Activated naive CD8-positive, alpha-beta T cell treated with anti-CD3 and anti-CD28 coated beads, Interleukin-2, amount 10 ng/mL, durations not matched to agents 7 days and 5 days (primary cell): ENCODE results near the gene SYP. TPM values are rescaled to one million over a fixed set of nuclear protein-coding genes. Genes with fewer than 3 reads are reported as not detected.

ENCODE experiments used
- ATAC-seq: fragments of 150-1000 bp; cut with Tn5 transposase; one replicate; pipeline ENCODE4 v1.10.0; 2021; ENCODE audit warnings: low read depth, moderate library complexity
- POLR2A ChIA-PET: fragments of 350-600 bp; sonication (Branson Sonifier 250); formaldehyde crosslinking; loops from one replicate; lab custom pipeline; 2021; ENCODE audit warnings: antibody characterized with exemption; lab: Charles Lee
- DNase-seq: peaks from one replicate; pipeline ENCODE4 v3.0.0; 2021
- H3K27ac Mint-ChIP-seq: one replicate; pipeline ENCODE4 v1.8.0; 2022; ENCODE audit warnings: mild to moderate bottlenecking, mixed read lengths
- H3K27me3 Mint-ChIP-seq: one replicate; pipeline ENCODE4 v1.8.0; 2022; ENCODE audit warnings: mild to moderate bottlenecking, moderate library complexity, mixed read lengths
- H3K36me3 Mint-ChIP-seq: one replicate; pipeline ENCODE4 v1.8.0; 2021; ENCODE audit warnings: mild to moderate bottlenecking, mixed read lengths
- H3K4me1 Mint-ChIP-seq: one replicate; pipeline ENCODE4 v1.8.0; 2021; ENCODE audit warnings: mixed read lengths
- H3K4me3 Mint-ChIP-seq: one replicate; pipeline ENCODE4 v1.8.0; 2022; ENCODE audit warnings: mild to moderate bottlenecking, moderate library complexity, mixed read lengths
- H3K9me3 Mint-ChIP-seq: one replicate; pipeline ENCODE4 v1.8.0; 2021; ENCODE audit warnings: mixed read lengths
- total RNA-seq, 2 experiments: library from RNA; stranded (reverse); gene quantifications; one replicate each; pipeline ENCODE4 v1.2.3, GENCODE V29; 2021

Gene SYP
- total RNA-seq, 2 experiments from 2014 or later, result 2.6 to 3.6 TPM

DNA sequence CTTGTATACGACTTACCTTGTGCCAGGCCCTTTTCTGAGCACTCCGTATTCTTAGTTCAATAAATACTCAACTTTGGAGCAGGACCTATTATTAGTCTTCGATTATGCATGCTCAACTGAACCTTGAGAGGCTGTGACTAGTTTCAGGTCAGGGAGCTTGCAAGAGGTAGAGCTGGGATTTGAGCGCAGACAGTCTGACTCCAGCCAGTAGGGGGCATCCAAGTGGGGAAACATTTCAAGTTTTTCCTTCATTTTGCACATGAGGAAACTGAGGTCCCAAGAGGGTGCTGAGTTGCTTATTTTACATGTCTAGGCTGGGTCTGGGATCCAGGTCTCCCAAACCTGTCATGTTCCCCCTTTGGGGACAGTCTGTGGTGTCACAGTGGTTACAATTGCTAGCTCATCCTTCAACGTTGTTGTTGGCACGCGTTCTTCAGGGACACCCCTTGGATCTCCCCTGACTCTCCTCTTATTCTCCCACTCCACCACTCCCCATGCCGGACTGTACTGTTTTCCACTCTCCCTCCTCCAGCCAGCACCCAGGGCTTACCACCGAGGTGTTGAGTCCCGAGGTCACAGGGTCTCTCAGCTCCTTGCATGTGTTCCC lies 7.2 kb downstream of the SYP start:
- POLR2A ChIA-PET, result interaction anchor here (1.0 to 2.0 kb wide), 4 partner anchors 25 to 98 kb away, joined by 3 to 12 read pairs (median 6); partner anchors contain the start of gene PPP1R3F
- Mint-ChIP-seq H3K27me3 (no peaks in the 10 kb centered on the region), H3K27ac (peak overlapping the region; percentile 78)

DNA sequence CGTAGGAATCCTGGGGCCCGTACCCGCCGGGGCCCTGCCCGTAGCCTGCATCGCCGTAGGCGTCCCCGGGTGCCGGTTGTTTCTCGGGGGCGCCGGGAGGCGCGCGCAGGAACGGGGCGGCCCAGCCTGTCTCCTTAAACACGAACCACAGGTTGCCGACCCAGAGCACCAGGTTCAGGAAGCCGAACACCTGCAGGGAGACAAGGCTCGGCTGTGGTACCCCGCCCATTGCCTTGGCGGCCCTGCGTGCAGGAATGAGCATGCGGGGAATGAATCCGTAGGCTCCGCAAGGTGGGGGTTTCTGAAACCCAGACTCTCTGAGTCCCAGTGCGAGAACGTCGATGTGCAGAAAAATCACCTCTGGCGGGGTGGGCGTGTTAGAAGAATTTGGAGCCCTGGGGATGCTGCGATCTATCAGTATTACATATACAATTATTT lies 8.4 kb downstream of the SYP start:
- POLR2A ChIA-PET, result interaction anchor here (0.9 to 1.7 kb wide), 5 partner anchors 20 to 78 kb away, joined by 3 to 15 read pairs (median 4); partner anchors contain the start of gene PLP2
- no peaks in the 10 kb centered on the region for H3K27me3 Mint-ChIP-seq
- no peak for DNase-seq

More for the DNA sequence above, 7.2 kb downstream of the SYP start:
- peaks cover 30% of the 10 kb centered on the region for H3K4me1 Mint-ChIP-seq
- H3K9me3 Mint-ChIP-seq, result no peaks in the 10 kb centered on the region
- H3K36me3 Mint-ChIP-seq, result no peaks in the 10 kb centered on the region
- no peak for ATAC-seq
- no peak for DNase-seq
- peak overlapping the region; percentile 60 for H3K4me3 Mint-ChIP-seq

DNA sequence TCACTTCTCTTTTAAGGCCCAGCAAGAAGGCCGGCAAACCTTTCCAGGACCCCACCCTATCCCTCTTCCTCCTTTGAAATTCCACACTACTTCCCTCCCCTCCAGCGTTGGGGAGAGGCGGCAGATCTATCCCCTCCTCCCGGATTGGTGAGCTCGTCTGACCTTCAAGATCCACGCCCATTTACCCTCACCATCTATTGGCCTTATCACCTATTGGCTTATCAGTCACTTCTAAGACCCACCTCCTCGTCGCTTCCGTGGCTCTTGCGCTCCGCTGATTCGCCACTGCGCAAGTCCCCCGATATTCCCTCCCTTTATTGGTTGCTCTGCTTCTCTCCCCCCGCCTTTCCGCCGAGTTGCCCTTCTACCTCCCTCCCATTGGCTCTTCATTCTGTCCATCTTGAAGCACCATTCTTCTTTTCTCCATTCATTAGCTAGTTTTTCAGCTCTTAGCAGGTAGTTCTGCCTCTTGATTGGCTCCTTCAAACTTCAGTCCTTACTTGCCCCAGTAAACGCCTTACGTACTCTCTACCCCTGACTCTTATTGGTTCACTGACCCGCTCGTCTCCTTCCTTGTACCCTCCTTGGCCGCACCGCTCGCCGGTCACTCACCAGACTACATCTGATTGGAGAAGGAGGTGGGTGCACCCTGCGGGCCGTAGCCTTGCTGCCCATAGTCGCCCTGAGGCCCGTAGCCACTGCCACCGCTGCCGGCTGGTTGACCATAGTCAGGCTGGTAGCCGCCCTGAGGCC lies 9.0 kb downstream of the SYP start:
- POLR2A ChIA-PET, result interaction anchor here (0.7 to 1.7 kb wide), 6 partner anchors 20 to 114 kb away, joined by 3 to 15 read pairs (median 4); partner anchors contain the start of gene PLP2
- ATAC-seq (peak; percentile 92), DNase-seq (peak; percentile 73)
- peaks cover 30% of the 10 kb centered on the region for H3K4me1 Mint-ChIP-seq
- H3K27me3 Mint-ChIP-seq, result no peaks in the 10 kb centered on the region
- H3K4me3 Mint-ChIP-seq, result peak overlapping the region; percentile 95
- no peaks in the 10 kb centered on the region for H3K9me3 Mint-ChIP-seq
- H3K27ac Mint-ChIP-seq, result peak overlapping the region; percentile 96
- no peaks in the 10 kb centered on the region for H3K36me3 Mint-ChIP-seq

More for the DNA sequence above, 8.4 kb downstream of the SYP start:
- H3K36me3 Mint-ChIP-seq, result no peaks in the 10 kb centered on the region
- H3K9me3 Mint-ChIP-seq, result no peaks in the 10 kb centered on the region
- peak overlapping the region; percentile 95 for H3K4me3 Mint-ChIP-seq
- peaks cover 30% of the 10 kb centered on the region for H3K4me1 Mint-ChIP-seq
- peak; percentile 19 for ATAC-seq
- peak overlapping the region; percentile 96 for H3K27ac Mint-ChIP-seq

DNA sequence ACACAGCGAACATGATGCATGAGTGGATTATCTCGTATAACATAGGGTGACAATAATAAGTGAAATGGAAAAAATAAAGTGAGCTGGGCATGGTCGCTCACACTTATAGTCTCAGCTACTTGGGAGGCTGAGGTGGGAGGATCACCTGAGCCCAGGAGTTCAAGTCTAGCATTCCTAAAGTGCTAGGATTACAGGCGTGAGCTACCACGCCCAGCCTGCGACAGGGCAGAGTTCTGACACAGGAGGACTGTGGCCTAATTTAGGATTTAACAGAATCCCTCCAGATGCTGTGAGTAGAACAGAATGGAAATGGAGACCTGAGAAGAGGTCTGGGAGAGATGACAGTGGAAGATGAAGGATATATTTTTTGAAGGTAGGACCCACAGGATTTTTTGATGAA lies 10.4 kb downstream of the SYP start:
- Mint-ChIP-seq H3K27ac (peak overlapping the region; percentile 63), H3K9me3 (no peaks in the 10 kb centered on the region), H3K36me3 (no peaks in the 10 kb centered on the region), H3K27me3 (no peaks in the 10 kb centered on the region), H3K4me3 (peak overlapping the region; percentile 95), H3K4me1 (peaks cover 31% of the 10 kb centered on the region)
- POLR2A ChIA-PET, result interaction anchor here (1.0 kb wide), 1 partner anchor 21 kb away, joined by 3 read pairs; no protein-coding TSS in a partner anchor
- ATAC-seq (no peak), DNase-seq (no peak)

DNA sequence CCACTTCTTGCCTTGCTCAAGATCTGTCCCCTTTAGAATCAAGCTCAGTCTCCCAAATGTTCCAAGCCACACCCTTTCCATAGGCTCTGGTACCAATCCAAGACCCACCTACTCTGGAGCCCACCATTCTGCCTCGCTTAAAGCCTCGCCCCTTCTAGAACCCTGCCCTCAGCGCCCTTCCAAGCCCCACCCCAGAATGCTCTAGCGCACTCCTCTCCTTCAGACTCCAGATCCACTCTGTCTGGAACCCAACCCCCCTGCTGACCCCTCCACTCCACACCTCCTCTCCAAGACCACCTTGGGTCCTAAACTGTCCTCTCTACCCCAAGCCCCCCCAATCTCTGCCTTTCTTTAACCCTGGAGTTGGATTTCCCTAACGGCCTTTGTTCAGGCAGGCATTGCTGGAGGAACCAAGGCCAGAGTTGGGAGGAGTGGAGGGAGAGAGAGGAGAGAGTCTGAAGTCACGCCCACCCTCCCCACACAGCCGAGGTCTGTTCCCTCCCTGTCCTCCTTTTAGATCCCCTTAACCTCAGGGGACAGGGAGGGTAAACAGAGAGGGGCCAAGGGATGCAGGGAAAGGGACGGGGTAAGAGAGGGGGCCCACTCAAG lies 11.4 kb downstream of the SYP start:
- H3K4me1 Mint-ChIP-seq, result peaks cover 32% of the 10 kb centered on the region
- H3K27me3 Mint-ChIP-seq, result no peaks in the 10 kb centered on the region
- H3K9me3 Mint-ChIP-seq, result no peaks in the 10 kb centered on the region
- H3K36me3 Mint-ChIP-seq, result no peaks in the 10 kb centered on the region
- H3K4me3 Mint-ChIP-seq, result no peak overlapping the region
- DNase-seq, result no peak
- peak overlapping the region; percentile 34 for H3K27ac Mint-ChIP-seq
- ATAC-seq, result no peak
- POLR2A ChIA-PET, result no interaction called here

DNA sequence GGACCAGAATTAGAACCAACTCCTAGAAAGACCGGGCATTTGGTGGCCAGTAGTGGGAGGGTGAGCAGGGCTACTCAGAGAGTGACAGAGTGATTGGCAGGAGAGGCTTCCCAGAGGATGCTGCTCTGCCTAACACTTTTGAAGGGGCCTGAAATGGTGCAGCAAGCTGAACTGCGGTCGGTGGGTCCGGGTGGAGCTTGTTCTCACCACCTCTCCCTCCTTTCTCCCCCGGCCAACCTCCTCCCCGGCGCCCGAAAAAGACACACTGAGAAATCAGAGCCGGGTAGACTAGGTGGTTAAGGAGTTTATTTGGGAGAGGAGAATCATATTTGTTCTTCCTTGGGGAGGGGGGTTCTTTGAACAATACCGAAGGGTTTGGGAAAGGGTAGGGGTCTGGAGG lies 12.5 kb downstream of the SYP start:
- no peaks in the 10 kb centered on the region for H3K9me3 Mint-ChIP-seq
- peaks cover under 1% of the 10 kb centered on the region for H3K36me3 Mint-ChIP-seq
- peaks cover 24% of the 10 kb centered on the region for H3K4me1 Mint-ChIP-seq
- no peaks in the 10 kb centered on the region for H3K27me3 Mint-ChIP-seq
- no peak overlapping the region for H3K4me3 Mint-ChIP-seq
- DNase-seq, result no peak
- ATAC-seq, result no peak
- POLR2A ChIA-PET, result no interaction called here
- no peak overlapping the region for H3K27ac Mint-ChIP-seq

DNA sequence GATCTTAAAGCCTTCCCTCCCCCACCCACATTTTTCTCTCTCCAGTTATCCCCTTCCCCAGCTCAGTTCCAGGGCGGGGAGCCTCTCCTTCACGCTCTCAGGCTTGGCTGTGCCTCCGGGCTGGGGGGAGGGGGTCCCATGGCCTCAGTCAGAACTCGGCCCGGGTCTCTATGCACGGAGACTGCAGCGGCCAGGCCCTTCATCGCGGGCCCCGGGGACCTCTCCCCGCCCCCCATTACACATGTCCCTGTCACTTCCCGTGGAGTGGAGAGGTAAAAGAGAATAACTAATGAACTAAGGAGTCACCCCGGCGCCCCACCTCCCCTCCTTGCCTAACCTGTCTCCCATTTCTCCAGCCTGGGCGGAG lies 13.0 kb downstream of the SYP start:
- no peak overlapping the region for H3K27ac Mint-ChIP-seq
- POLR2A ChIA-PET, result no interaction called here
- DNase-seq (no peak), ATAC-seq (no peak)
- H3K27me3 Mint-ChIP-seq, result no peaks in the 10 kb centered on the region
- H3K9me3 Mint-ChIP-seq, result no peaks in the 10 kb centered on the region
- H3K36me3 Mint-ChIP-seq, result peaks cover 6% of the 10 kb centered on the region
- H3K4me3 Mint-ChIP-seq, result peak overlapping the region; percentile 93
- peaks cover 21% of the 10 kb centered on the region for H3K4me1 Mint-ChIP-seq

DNA sequence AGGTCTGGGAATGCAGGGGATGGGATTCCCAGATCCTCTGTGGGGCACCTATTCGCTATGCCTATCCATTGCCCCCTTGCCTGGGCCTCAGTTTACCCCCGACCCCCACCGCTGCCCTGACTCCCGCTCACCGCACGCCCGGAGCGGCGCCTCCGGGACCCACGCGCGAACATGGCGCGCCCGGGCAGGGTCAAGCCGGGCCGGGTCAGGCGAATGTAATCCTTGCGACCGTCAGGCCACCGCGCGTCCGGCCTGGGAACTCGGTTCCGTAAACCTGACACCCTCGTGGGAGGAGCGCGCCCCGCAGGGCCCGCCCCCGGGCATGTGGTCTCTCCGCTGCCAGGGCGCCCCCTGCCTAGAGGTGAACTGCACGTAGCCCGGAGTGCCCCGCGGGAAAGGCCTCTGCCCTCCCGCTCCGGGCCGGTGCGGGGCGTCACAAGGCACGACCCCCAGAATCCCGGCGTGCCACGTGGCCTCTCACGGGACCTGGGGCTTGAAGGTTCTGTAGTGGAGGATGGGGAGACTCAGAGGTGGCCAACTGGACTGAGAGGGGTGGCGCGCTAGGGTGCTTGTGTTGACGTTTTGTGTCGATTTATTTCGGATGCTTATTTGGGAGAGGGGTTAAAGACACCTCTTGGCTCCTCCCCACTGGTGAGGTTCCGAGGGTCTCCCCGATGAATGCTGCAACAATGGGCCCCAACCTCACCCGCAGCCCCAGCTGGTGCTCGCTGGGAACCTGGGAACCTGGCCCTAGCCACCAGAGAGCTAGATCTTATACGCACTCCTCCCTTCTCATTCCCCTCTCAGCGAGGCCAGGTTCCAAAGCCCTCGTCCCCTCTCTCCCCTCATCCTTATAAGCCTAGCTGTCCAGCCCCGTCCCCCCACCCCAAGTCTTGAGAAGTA lies 13.6 kb downstream of the SYP start, which contains the start of gene PRICKLE3:
TSS of gene PRICKLE3 (minus strand) at position 249 of the 903 bp plus-strand sequence. CDS start at position 173, 76 bp downstream.
- Mint-ChIP-seq H3K4me1 (peaks cover 20% of the 10 kb centered on the region), H3K4me3 (peak within 1 kb of the TSS; percentile 93), H3K36me3 (peaks cover 6% of the 10 kb centered on the region), H3K27ac (peak within 1 kb of the TSS; percentile 88), H3K9me3 (no peaks in the 10 kb centered on the region), H3K27me3 (no peaks in the 10 kb centered on the region)
- POLR2A ChIA-PET, result interaction anchor here (0.6 to 1.4 kb wide), 2 partner anchors 15 to 156 kb away, joined by 3 to 4 read pairs; no protein-coding TSS in a partner anchor
- peak; percentile 81 for DNase-seq
- peak; percentile 11 for ATAC-seq

DNA sequence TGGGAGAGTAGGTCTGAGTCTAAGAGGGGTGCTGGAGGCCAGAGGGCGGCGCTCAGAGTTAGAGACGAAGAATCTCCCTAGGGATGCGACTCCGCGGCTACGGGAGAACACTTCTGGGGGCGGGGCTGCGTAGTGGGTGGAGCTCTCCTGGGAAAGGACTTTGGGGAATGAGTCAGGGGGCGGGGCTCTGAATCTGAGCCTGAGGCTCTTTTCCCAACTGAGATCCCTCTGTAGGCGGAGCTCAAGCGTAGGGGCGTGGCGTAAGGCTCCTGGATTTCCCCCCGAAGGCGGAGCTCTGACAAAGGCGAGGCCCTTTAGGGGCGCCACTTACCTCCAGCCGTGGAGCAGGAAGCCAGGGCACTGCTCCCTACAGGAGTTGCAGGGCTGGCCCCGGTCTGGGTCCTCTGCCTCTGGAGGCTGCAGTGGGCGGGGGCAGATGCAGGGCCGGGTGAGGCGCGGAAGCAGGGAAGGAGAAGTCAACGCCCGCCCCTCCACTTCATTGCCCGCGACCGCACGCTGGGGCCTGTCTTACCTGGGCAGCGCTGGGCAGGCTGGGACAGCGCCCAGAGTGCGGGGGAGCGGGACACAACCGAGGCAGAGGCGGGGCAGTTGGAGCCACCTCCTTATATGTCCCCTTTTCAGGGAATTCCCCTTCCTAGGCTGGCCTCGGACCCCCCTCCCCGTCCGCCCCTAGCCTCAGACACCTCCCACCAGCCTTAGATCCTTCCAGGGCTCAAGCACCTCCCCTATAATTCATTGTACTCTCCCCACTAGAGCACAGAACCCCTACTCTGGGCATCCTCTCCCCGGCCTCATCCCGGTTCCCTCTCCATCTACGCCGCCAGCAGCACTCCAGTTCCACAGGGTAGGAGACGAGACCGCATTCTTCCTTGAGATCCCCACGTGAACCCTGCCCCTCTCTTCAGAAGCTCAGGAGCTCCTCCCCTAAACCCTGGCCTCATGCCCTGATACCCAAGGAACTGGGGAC lies 15.4 kb downstream of the SYP start:
- POLR2A ChIA-PET, result interaction anchor here (1.4 to 1.6 kb wide), 2 partner anchors 13 to 18 kb away, joined by 4 to 6 read pairs; no protein-coding TSS in a partner anchor
- Mint-ChIP-seq H3K36me3 (peaks cover 12% of the 10 kb centered on the region), H3K9me3 (no peaks in the 10 kb centered on the region), H3K4me3 (peak overlapping the region; percentile 93), H3K27me3 (no peaks in the 10 kb centered on the region), H3K27ac (peak overlapping the region; percentile 88), H3K4me1 (peaks cover 16% of the 10 kb centered on the region)
- ATAC-seq (peak; percentile 60), DNase-seq (peak; percentile 34)

DNA sequence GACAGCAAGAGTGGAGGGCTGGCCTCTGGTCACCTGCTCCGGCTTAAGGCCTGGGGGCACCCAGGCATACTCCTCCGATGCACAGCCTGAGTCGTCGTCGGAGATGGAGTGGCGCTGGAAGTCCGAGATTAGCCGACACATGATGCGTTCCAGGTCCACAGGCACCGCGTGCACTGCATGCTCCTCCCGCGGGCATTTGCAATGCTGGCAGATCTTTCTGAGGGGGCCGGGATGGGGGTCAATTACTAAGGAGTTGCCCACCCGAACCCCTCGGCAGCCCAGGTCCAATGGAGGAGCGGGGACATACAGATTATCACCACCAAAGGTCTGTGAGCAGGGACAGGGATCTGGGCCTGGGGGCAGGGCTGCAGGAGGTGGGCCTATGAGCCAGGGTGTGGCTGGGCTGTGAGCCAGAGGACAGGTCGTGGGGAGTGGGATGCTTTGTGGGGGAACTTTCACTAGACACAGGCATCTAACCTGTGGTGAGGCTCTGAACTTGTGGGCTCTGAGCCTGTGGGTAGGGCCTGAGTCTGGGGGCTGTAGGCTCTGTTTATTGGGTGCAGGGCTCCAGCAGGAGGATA lies 16.2 kb downstream of the SYP start:
- ATAC-seq (no peak), DNase-seq (no peak)
- Mint-ChIP-seq H3K36me3 (peaks cover 12% of the 10 kb centered on the region), H3K4me1 (peaks cover 14% of the 10 kb centered on the region), H3K4me3 (peak overlapping the region; percentile 93), H3K9me3 (no peaks in the 10 kb centered on the region), H3K27ac (no peak overlapping the region), H3K27me3 (no peaks in the 10 kb centered on the region)
- POLR2A ChIA-PET, result interaction anchor here (1.6 kb wide), 1 partner anchor 17 kb away, joined by 6 read pairs; no protein-coding TSS in a partner anchor

DNA sequence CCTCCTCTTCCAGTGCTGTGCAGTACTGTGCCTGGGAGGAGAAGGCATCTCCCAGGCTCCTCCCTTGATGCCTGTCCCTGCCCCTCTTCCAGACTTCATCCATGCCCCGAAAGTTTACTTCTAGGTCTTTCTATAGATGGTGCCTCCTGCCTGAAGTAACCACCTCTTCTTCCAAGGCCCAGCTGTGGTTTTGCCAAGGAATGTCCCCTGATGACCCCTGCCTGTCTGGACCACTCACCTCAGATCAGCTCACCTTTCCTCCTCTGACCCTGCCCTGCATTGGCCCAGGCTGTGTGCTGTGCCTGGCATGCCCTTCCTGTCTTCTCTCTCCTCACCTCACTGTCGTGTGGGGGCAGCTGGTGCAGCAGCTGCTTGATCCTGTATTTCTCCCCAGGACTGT lies 20.6 kb downstream of the SYP start:
- peaks cover 15% of the 10 kb centered on the region for H3K4me1 Mint-ChIP-seq
- no peak for DNase-seq
- no peak overlapping the region for H3K4me3 Mint-ChIP-seq
- H3K9me3 Mint-ChIP-seq, result no peaks in the 10 kb centered on the region
- ATAC-seq, result no peak
- no peaks in the 10 kb centered on the region for H3K27me3 Mint-ChIP-seq
- peaks cover 26% of the 10 kb centered on the region for H3K36me3 Mint-ChIP-seq
- H3K27ac Mint-ChIP-seq, result peak overlapping the region; percentile 40
- POLR2A ChIA-PET, result interaction anchor here (1.1 kb wide), 1 partner anchor 13 kb away, joined by 3 read pairs; no protein-coding TSS in a partner anchor
